ENCODE measurements around the gene ZNF268. TPM values are rescaled to one million over a fixed set of nuclear protein-coding genes. Genes with fewer than 3 reads are reported as not detected.
A peak's percentile ranks its signal among the peaks of the same experiment; 100 is the strongest.

Gene ZNF268
- total and polyA plus RNA-seq, 2 of the 8 experiments (the other 6 are each of a cell fraction or from before 2014, with no cell fraction given), result 6.3 to 22.3 TPM

GRCh38 chr12:133202493-133203343 is 21.4 kb downstream of the ZNF268 start:
- Histone ChIP-seq H3K4me1 (replicated peaks in 1 of 4; ENCODE audit: control insufficient read depth in 3 of 4, insufficient read depth in 4 of 4, low read length in 3 of 4) (no peaks in the 10 kb centered on the region), H3K9ac (replicated peaks in 1 of 4; ENCODE audit: extremely low read depth in 1 of 4, low read depth in 3 of 4, low read length in 3 of 4) (no peak overlapping the region), H3K18ac (ENCODE audit: extremely low read depth, low read length) (no peak overlapping the region), H3K4me3 (ENCODE audit: extremely low read depth in 1 of 4, insufficient read depth in 2 of 4, low read depth in 3 of 4, low read length in 4 of 4) (peak overlapping the region in 1 of 4 experiments; percentile 49; a peak in 1 of 8 replicates), H2BK5ac (ENCODE audit: low read depth, low read length) (no peak overlapping the region), H2BK12ac (ENCODE audit: low read depth, low read length) (no peak overlapping the region), H2AK5ac (ENCODE audit: low read depth, low read length) (no peak overlapping the region), H3K27me3 (replicated peaks in 1 of 4; ENCODE audit: control insufficient read depth in 3 of 4, extremely low read depth in 1 of 4, insufficient read depth in 3 of 4, low read length in 3 of 4) (no peaks in the 10 kb centered on the region), H2BK15ac (ENCODE audit: low read length) (no peak overlapping the region), H4K5ac (ENCODE audit: insufficient read length, low read depth, low read length) (no peak overlapping the region), H2BK20ac (ENCODE audit: low read length) (no peak overlapping the region), H3K56ac (replicated peaks; ENCODE audit: insufficient read length, low read depth, low read length) (no peak overlapping the region), H2BK120ac (replicated peaks; ENCODE audit: low read depth, low read length) (no peak overlapping the region), H3K14ac (ENCODE audit: insufficient read length) (no peak overlapping the region), H3K4me2 (ENCODE audit: insufficient read depth in 1 of 2, low read depth in 2 of 2, low read length in 2 of 2) (no peak overlapping the region), H2AFZ (ENCODE audit: low read length) (no peak overlapping the region), H3K4ac (replicated peaks; ENCODE audit: insufficient read length, low read depth, low read length) (no peak overlapping the region), H3K79me2 (ENCODE audit: control insufficient read depth in 1 of 2, insufficient read depth in 2 of 2, low read length in 2 of 2) (no peaks in the 10 kb centered on the region), H4K91ac (replicated peaks; ENCODE audit: insufficient read length, low read length) (no peak overlapping the region), H3K23me2 (ENCODE audit: low read depth, low read length) (no peaks in the 10 kb centered on the region), H3K23ac (ENCODE audit: insufficient read length) (no peak overlapping the region), H3K36me3 (ENCODE audit: control insufficient read depth in 2 of 4, insufficient read depth in 4 of 4, low read length in 3 of 4) (peaks cover 2 to 47% (median 21%) of the 10 kb centered on the region in 4 experiments; a peak in 7 of 8 replicates), H3K79me1 (ENCODE audit: low read depth, low read length) (no peaks in the 10 kb centered on the region), H4K8ac (ENCODE audit: extremely low read depth, insufficient read depth, low read length) (no peak overlapping the region), H3K9me3 (ENCODE audit: insufficient read depth in 2 of 2, low read depth in 1 of 2, low read length in 1 of 2) (peaks cover 65 to 67% of the 10 kb centered on the region in 2 experiments), H3K27ac (ENCODE audit: low read depth, low read length) (no peak overlapping the region), H4K20me1 (replicated peaks in 1 of 2; ENCODE audit: control insufficient read depth in 1 of 2, insufficient read depth in 2 of 2, low read length in 2 of 2) (no peaks in the 10 kb centered on the region)
- FAIRE-seq (no peak), DNase-seq (ENCODE audit: low read depth in 1 of 2, low spot score in 2 of 2) (no peak)
- ChIA-PET CTCF (ENCODE audit: partially characterized antibody) (interaction anchor here (1.0 to 1.9 kb wide), 3 partner anchors 21 to 239 kb away, joined by 3 to 6 read pairs (median 4); partner anchors contain the start of gene ZNF268), POLR2A (ENCODE audit: partially characterized antibody) (interaction anchor here (0.8 to 2.1 kb wide), 9 partner anchors 11 to 146 kb away, joined by 3 to 7 read pairs (median 4); partner anchors contain the start of gene ZNF268)
- 92% methylated on average over 2 of the region's 2 CpGs; no CpG with 5 or more reads in 1 of the 2 experiments for WGBS, 2 experiments (ENCODE audit: extremely low coverage in 1 of 2, insufficient coverage in 1 of 2, insufficient read length in 1 of 2, insufficient replicate concordance in 2 of 2, low coverage in 1 of 2, low lambda C conversion rate in 2 of 2, missing lambda C conversion rate in 1 of 2)
- no peak for TF ChIP-seq CREB1 (IDR thresholded peaks at IDR 0.05)
- TF ChIP-seq FOSL1 (IDR thresholded peaks at IDR 0.05; ENCODE audit: insufficient read depth, low read depth, low read length), result no peak
- TF ChIP-seq RFX5 (IDR thresholded peaks at IDR 0.05; ENCODE audit: borderline replicate concordance, low read depth, low read length), result no peak
- 0 out of 2 replicates have a peak, but pooled peaks have one; percentile 0 for TF ChIP-seq CBX5 (IDR thresholded peaks at IDR 0.05; ENCODE audit: low read depth, low read length)

Measured in H1 (cell line).